Lung (tissue), 12 donors: ENCODE results near the gene FAM114A1. TPM values are rescaled to one million over a fixed set of nuclear protein-coding genes. Genes with fewer than 3 reads are reported as not detected.
"Not testable (repeated sequence)": the region's sequence is repeated elsewhere in the genome, so short reads cannot be mapped to it uniquely, and the experiment has no call there.

ENCODE experiments used
- ATAC-seq: fragments of 200-7000 bp; cut with Tn5 transposase; one replicate; pipeline ENCODE4 v1.9.1; 2020; ENCODE audit warnings: moderate number of reproducible peaks; ENCODE audit not compliant: insufficient read depth, low FRiP score
- DNase-seq, 3 donors: peaks; one replicate each; pipeline ENCODE4 v3.0.0-alpha.2; 2013 to 2017
- H3K27ac ChIP-seq, 2 donors: one replicate each; pipeline ENCODE4 v1.5.1; 2013; ENCODE audit warnings: mild to moderate bottlenecking in 2 of 2, moderate library complexity in 2 of 2, control low read depth in 1 of 2, inconsistent platforms in 1 of 2, low read depth in 1 of 2, low read length in 1 of 2
- H3K27me3 ChIP-seq, 3 donors: one replicate each; pipeline ENCODE4 v1.5.1; 2013; ENCODE audit warnings: low read length in 2 of 3; ENCODE audit not compliant: control insufficient read depth in 3 of 3, insufficient read depth in 3 of 3
- H3K36me3 ChIP-seq, 4 donors: one replicate each; pipeline ENCODE4 v1.5.1; 2013; ENCODE audit warnings: low read length in 4 of 4, mild to moderate bottlenecking in 1 of 4, moderate library complexity in 1 of 4; ENCODE audit not compliant: control insufficient read depth in 4 of 4, insufficient read depth in 4 of 4
- H3K4me1 ChIP-seq, 5 donors: one replicate each; pipeline ENCODE4 v1.5.1; 2013; ENCODE audit warnings: low read length in 5 of 5, mild to moderate bottlenecking in 2 of 5, moderate library complexity in 1 of 5; ENCODE audit not compliant: control insufficient read depth in 5 of 5, insufficient read depth in 5 of 5
- H3K4me3 ChIP-seq: one replicate; pipeline ENCODE4 v1.5.1; 2013; ENCODE audit warnings: mild to moderate bottlenecking, control low read depth, moderate library complexity
- H3K9ac ChIP-seq, 2 donors: one replicate each; pipeline ENCODE4 v1.5.1; 2013; ENCODE audit warnings: low read length in 2 of 2, control low read depth in 1 of 2; ENCODE audit not compliant: insufficient read depth in 1 of 2
- H3K9me3 ChIP-seq, 4 donors: one replicate each; pipeline ENCODE4 v1.5.1; 2013; ENCODE audit warnings: low read length in 3 of 4, mild to moderate bottlenecking in 1 of 4, moderate library complexity in 1 of 4; ENCODE audit not compliant: control insufficient read depth in 4 of 4, insufficient read depth in 3 of 4
- WGBS, 2 donors: extraction: QIAGEN DNeasy Blood & Tissue Kit; methylation state at CpG; one replicate each; pipeline ENCODE4 v1.1.7; 2013; 5-methylcytosine and 5-hydroxymethylcytosine counted together
- polyA plus RNA-seq, 2 donors: library from polyadenylated mRNA; stranded (reverse); fragments of 200-250 nt; gene quantifications; one replicate each; pipeline ENCODE4 v1.2.1, GENCODE V29; 2013
- total RNA-seq, 2 donors: library from RNA; depleted of rRNA in 1 of 2; stranded (reverse); fragments of >200 nt in 1 of 2; gene quantifications; one replicate each; pipeline ENCODE4 v1.2.1, GENCODE V29; 2014 to 2021
- TF ChIP-seq, protein P1 (sequence below): IDR thresholded peaks from 2 replicates; pipeline ENCODE4 v1.5.1; 2012; ENCODE audit warnings: mild to moderate bottlenecking; ENCODE audit errors: control extremely low read depth, extremely low read depth
- donor health status: control.
- donor health status: control.
- donor health status: Bipolar disorder and iron deficiency.
- donor health status: healthy.
- donor health status: DM: yes; HTN: yes; CAD: no.

FAM114A1 gene
- total and polyA plus RNA-seq, 4 donors: 9.5 to 70.0 (median 36.3) TPM

DNA sequence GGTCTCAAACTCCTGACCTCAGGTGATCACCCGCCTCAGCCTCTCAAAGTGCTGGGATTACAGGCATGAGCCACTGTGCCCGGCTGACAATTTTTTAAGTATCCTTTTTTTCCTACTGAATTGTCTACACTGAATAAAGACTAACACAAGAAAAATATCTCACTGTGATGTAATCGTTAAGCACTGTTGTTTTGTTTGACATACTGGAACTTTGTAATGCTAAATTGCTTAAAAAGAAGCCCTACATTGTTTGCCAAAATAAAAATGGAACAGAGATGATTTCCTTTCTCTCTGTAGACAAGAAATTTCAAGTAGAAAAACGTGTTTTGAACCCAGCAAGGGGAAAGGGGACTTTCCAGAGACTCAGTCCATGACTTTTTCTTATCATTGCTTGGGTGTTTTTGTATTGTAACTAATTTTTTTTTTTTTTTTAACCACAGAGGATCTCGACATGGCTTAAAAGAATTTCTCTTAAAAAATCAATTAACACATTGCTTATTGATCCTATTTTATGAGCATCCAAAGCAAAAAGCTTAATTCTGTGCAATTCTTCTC is 89.7 kb downstream of the FAM114A1 start:
- Histone ChIP-seq H3K9me3 (no peaks in the 10 kb centered on the region), H3K27ac (no peak overlapping the region), H3K4me3 (no peak overlapping the region), H3K36me3 (no peaks in the 10 kb centered on the region), H3K27me3 (no peaks in the 10 kb centered on the region), H3K9ac (no peak overlapping the region), H3K4me1 (peaks cover 0 to 3% (median 0%) of the 10 kb centered on the region in 5 donors)
- TF ChIP-seq, protein P1, sequence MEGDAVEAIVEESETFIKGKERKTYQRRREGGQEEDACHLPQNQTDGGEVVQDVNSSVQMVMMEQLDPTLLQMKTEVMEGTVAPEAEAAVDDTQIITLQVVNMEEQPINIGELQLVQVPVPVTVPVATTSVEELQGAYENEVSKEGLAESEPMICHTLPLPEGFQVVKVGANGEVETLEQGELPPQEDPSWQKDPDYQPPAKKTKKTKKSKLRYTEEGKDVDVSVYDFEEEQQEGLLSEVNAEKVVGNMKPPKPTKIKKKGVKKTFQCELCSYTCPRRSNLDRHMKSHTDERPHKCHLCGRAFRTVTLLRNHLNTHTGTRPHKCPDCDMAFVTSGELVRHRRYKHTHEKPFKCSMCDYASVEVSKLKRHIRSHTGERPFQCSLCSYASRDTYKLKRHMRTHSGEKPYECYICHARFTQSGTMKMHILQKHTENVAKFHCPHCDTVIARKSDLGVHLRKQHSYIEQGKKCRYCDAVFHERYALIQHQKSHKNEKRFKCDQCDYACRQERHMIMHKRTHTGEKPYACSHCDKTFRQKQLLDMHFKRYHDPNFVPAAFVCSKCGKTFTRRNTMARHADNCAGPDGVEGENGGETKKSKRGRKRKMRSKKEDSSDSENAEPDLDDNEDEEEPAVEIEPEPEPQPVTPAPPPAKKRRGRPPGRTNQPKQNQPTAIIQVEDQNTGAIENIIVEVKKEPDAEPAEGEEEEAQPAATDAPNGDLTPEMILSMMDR: no peak
- ATAC-seq: no peak
- 59 to 67% methylated on average over 5 of the region's 5 CpGs for WGBS, 2 donors
- DNase-seq: peak in 1 of 3 donors; percentile 15

DNA sequence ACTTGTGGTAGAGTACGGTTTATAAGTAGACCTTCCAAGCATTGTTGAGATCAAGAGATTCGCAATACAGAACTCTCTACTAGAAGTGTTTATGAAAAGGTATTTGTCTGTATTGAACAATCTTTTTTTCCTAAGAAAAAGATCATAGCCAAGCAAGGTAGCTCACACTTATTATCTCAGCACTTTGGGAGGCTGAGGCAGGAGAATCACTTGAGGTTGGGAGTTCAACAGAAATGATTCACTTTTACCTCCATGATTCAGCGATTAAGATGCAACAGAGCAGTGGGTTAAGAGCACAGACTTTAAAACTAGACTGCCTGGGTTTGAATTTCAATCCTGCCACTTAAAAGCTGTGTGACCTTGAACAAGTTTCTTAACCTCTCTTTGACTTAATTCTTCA is 90.3 kb downstream of the FAM114A1 start:
- Histone ChIP-seq H3K36me3 (no peaks in the 10 kb centered on the region), H3K27me3 (no peaks in the 10 kb centered on the region), H3K4me1 (peaks cover 0 to 3% (median 0%) of the 10 kb centered on the region in 5 donors), H3K4me3 (no peak overlapping the region), H3K27ac (no peak overlapping the region), H3K9ac (no peak overlapping the region), H3K9me3 (no peaks in the 10 kb centered on the region)
- 87 to 89% methylated on average over 3 of the region's 3 CpGs for WGBS, 2 donors
- ATAC-seq (no peak), DNase-seq (no peak)
- TF ChIP-seq, protein P1: no peak

DNA sequence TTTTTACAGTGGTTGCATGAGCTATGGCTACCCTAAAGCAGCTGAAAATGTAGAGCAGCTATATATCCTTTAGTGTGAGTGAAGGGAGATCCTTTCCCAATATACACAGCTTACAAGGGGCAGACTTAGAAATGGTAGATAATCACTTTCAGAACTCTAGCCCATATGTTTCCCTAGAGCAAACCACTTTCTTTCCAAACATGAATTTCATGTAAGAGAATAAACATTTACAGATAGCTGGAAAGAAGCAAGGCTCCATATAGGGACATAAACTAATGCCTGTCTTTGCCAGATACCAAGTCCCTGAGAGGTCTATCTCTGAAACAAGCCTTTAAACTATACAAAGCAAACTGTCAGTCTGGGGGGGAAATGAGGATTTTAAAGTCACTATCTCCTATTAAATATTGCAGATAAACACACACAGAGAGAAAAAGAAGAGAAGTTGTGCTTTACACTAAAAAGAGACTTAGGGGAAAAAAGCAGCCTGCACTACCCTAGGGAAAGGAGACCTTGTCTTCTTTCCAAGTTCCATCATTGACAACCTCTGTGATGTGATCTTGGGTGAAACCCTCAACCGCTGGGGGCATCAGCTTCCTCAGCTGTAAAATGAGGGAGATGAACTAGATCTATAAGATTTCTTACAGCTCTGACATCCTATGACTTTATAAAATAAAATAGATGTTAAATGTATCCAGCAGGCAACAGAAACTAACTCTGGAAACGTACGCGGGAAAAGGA is 91.0 kb downstream of the FAM114A1 start:
- Histone ChIP-seq H3K27me3 (no peaks in the 10 kb centered on the region), H3K4me3 (no peak overlapping the region), H3K4me1 (peaks cover 0 to 3% (median 0%) of the 10 kb centered on the region in 5 donors), H3K27ac (no peak overlapping the region), H3K36me3 (no peaks in the 10 kb centered on the region), H3K9ac (no peak overlapping the region), H3K9me3 (no peaks in the 10 kb centered on the region)
- ATAC-seq: no peak
- DNase-seq: peak in 2 of 3 donors; percentile 34 to 61
- TF ChIP-seq, protein P1: no peak
- WGBS, 2 donors: 45 to 88% methylated on average over 4 of the region's 4 CpGs

DNA sequence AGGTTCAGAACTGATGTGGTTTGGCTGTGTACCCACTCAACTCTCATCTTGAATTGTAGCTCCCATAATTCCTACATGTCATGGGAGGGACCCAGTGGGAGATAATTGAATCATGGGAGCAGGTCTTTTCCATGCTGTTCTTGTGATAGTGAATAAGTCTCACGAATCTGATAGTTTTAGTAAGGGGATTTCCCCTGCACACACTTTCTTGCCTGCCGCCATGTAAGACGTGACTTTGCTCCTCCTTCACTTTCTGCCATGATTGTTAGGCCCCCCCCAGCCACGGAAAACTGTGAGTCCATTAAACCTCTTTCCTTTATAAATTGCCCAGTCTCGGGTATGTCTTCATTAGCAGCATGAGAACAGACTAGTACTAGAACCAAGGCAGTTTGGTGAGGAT is 91.6 kb downstream of the FAM114A1 start:
- not testable (repeated sequence) for ATAC-seq
- WGBS, 2 donors: 91 to 92% methylated on average over 5 of the region's 5 CpGs

More for the DNA sequence above, 91.6 kb downstream of the FAM114A1 start:
- H3K9me3 ChIP-seq, H3K4me1 ChIP-seq, H3K27me3 ChIP-seq, H3K9ac ChIP-seq, H3K36me3 ChIP-seq, H3K27ac ChIP-seq, H3K4me3 ChIP-seq, DNase-seq: not testable (repeated sequence)
